H4 (cell line): ENCODE data around the gene MGLL. TPM values are rescaled to one million over a fixed set of nuclear protein-coding genes. Genes with fewer than 3 reads are reported as not detected.

ENCODE experiments used
- DNase-seq: peaks from one replicate; pipeline ENCODE4 v3.0.0-alpha.2; 2015; ENCODE audit warnings: low spot score
- total RNA-seq: library from RNA; depleted of rRNA; stranded (reverse); fragments of >200 nt; shearing (Covaris generic); gene quantifications from 2 replicates; pipeline ENCODE4 v1.2.3, GENCODE V29; 2014

MGLL gene
- total RNA-seq, 1 experiment from 2014 or later = 2.1 TPM

GRCh38 chr3:127789990-127790881, 32.1 kb downstream of the MGLL start:
- no peak for DNase-seq

- DNase-seq = no peak
Measured at GRCh38 chr3:127789051-127789450, 33.3 kb downstream of the MGLL start.

GRCh38 chr3:127788451-127788909, 33.8 kb downstream of the MGLL start:
- no peak for DNase-seq

- DNase-seq = no peak
Measured at GRCh38 chr3:127787571-127788365, 34.5 kb downstream of the MGLL start.

- no peak for DNase-seq
Measured at GRCh38 chr3:127787071-127787490, 35.2 kb downstream of the MGLL start.

GRCh38 chr3:127786353-127787070, 35.8 kb downstream of the MGLL start:
- no peak for DNase-seq

GRCh38 chr3:127785711-127786265, 36.5 kb downstream of the MGLL start:
- DNase-seq = no peak

- no peak for DNase-seq
Measured at GRCh38 chr3:127784865-127785710, 37.2 kb downstream of the MGLL start.

GRCh38 chr3:127784283-127784682, 38.0 kb downstream of the MGLL start:
- no peak for DNase-seq

GRCh38 chr3:127783642-127784160, 38.6 kb downstream of the MGLL start:
- DNase-seq = no peak

- DNase-seq = no peak
Measured at GRCh38 chr3:127783166-127783565, 39.1 kb downstream of the MGLL start.

GRCh38 chr3:127781411-127782001, 40.8 kb downstream of the MGLL start:
- peak; percentile 70 for DNase-seq

- DNase-seq = no peak
Measured at GRCh38 chr3:127780536-127781400, 41.5 kb downstream of the MGLL start.

- DNase-seq = peak; percentile 81
Measured at GRCh38 chr3:127779747-127780146, 42.6 kb downstream of the MGLL start.

GRCh38 chr3:127777921-127778656, 44.2 kb downstream of the MGLL start:
- no peak for DNase-seq

GRCh38 chr3:127777332-127777731, 45.0 kb downstream of the MGLL start:
- DNase-seq = no peak

- no peak for DNase-seq
Measured at GRCh38 chr3:127776347-127776746, 46.0 kb downstream of the MGLL start.

GRCh38 chr3:127775398-127776109, 46.8 kb downstream of the MGLL start:
- DNase-seq = no peak
